Glomerular visceral epithelial cell (primary cell): ENCODE results near the gene ZNF365.
A peak's percentile ranks its signal among the peaks of the same experiment; 100 is the strongest.
"Not testable (repeated sequence)": the region's sequence is repeated elsewhere in the genome, so short reads cannot be mapped to it uniquely, and the experiment has no call there.

Experiments
- DNase-seq: peaks from one replicate; pipeline ENCODE4 v3.0.0-alpha.2; 2016; ENCODE audit errors: extremely low spot score

ZNF365 gene

DNA sequence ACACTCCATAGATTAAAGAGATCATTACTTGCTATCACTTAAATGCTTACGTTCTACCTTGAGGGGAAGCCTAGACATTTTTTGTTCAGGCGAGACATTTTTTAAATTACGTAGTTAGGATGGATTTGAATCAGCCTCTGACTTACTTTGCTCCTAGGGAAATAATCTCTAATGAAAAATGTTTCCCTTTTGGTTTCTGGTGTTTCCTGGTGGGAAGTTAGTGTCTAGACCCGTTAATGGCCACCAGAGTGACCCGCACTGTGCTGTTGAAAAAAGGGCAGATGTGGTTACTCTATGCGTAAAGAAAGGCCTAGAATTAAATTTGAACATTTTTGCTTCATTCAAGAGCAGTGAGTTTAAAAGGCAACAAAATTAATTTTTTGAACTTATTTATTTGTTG, 3.8 kb downstream of the ZNF365 start:
- DNase-seq: no peak

DNA sequence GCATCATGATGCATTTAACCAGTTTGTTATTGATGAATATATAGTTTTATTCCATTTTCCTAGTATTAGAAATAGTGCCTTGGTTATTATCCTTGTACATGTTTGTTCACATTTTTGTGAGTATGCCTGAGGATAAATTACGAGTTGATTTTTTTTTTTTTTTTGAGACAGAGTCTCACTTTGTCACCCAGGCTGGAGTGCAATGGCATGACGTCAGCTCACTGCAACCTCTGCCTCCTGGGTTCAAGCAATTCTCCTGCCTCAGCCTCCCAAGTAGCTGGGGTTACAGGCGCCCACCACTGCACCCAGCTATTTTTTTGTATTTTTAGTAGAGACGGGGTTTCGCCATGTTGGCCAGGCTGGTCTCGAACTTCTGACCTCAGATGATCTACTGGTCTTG, 4.7 kb downstream of the ZNF365 start:
- not testable (repeated sequence) for DNase-seq

DNA sequence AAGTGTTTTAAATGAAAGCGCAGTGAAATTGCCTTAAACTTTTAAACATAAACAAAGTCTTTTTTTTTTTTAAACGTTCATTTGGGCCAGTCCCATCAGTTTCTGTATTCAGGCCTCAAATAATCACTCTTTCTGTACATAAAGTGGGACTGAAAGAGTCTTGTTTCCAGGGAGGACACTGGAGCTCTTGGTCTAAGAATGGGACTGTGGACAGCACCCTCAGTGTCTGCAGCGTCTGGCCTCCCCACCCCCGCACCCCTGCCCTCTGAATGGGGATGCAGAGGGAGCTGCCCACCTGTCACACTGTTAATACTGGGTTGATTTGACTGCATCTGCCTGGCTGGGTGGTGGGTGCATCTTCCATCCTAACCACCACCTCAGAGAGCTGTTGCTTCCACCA, 5.2 kb downstream of the ZNF365 start:
- DNase-seq: no peak

DNA sequence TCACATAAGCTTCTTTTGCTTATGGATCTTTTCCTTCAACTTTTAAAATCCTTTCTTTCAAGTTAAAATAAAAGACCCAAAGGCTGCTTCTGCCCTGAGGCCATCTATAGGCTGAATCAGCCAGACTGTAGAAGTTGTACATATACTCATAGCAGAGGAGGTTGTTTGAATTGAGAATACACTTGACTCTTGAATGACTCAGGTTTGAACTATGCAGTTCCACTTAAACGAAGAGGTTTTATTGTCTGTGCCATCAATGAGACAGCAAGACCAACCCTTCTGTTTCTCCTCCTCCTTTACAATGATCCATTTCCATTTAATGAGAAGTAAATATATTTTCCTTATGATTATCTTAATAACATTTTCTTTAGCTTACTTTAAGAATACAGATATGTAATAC, 5.8 kb downstream of the ZNF365 start:
- peak; percentile 61 for DNase-seq

DNA sequence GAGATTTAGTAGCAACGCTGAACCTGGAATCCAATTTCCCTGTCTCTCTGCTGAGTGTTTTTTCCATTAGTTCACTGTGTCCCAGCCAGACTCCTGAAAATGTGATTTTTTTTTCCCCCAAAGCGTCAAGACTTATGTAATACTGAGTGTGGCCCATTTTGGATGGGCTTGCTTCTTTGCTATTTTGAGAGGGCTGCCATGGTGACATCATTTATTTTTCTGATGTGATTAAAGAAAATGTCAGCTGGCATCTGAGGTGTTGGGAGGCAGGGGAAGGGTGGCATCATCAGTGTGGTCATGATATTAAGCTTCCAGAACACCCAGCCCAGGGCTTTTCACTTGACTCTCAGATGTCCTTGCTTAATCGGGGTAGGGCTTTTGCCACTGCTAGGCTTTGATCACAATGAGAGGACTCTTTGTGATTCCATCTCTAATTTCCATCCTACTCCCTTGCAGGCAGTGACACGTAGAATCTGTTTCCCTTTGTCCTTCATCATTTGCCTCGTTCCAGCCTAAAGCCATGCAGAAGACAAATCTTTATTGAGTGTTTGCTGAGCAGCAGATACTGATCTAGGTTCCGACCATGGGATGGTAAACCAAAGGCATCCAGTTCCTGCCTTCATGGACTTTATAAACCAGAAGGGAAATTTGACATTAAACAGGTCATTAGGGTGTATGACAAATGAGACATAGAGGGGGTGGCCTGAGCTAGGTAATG, 7.4 kb downstream of the ZNF365 start:
- no peak for DNase-seq

DNA sequence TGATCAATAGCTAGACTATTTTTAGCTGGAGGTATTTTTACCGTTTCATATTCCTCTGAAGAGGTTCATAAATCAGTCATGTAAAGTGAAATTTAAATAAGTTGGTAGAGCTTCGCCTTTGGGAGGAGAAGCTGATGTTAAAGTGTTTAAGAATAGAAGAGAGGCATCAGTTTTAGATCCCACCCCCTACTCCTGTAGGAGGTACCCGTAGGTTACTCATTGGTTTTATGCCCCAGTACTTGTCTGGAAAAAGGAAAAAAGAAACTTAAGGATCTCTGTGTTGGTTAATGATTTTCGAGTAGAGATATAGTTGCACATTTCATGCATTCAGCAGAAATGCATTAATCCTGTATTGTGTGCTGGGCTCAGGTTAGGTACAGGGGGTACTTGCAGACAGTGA, 8.7 kb downstream of the ZNF365 start:
- DNase-seq: peak; percentile 19

DNA sequence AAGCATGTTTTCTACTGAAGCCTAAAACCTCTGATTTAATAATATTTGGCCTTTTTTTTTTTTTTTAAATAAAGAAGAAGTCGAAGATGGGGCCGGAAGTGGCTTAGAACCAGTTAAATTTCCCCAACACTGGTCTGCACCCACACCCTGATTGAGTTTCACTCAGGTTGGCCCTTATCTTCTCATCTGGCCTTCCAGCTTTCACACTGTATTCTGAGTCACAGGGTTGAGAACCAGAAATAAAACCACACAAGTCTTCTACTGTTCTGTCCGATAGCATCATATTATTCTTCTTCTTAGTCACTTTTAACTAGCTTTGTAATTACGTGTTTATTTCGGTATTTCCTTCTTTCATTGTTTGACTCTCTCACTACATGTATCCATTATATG, 9.9 kb downstream of the ZNF365 start:
- DNase-seq: peak; percentile 54

DNA sequence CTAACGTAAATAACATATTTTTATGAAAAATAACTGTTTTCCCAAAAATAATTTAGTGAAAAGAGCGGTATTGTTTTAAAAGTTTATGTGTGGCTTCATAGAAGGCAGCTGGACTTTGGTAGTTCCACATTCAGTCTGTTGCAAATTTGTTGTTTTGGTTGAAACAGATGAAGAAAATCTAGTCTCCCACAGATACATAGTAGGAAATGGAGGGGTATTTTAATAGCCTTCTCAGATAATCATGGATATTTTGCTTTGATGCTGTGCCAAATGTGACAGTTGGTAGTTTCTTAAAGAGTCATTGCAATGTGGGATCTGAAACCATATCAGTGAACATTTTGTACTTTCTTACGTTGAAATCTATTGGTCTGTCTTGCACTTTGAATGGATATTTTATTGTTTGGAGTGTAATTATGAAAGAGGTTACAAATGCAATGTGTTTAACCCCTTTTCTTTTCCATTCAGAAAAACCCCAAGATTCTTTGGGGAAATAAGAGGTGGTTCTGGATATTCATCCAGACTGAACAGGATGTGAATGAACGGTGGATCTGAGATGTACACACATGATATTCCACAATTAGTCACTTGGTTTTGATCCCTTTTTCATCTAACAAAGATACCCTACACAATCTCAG, 10.4 kb downstream of the ZNF365 start:
- no peak for DNase-seq

DNA sequence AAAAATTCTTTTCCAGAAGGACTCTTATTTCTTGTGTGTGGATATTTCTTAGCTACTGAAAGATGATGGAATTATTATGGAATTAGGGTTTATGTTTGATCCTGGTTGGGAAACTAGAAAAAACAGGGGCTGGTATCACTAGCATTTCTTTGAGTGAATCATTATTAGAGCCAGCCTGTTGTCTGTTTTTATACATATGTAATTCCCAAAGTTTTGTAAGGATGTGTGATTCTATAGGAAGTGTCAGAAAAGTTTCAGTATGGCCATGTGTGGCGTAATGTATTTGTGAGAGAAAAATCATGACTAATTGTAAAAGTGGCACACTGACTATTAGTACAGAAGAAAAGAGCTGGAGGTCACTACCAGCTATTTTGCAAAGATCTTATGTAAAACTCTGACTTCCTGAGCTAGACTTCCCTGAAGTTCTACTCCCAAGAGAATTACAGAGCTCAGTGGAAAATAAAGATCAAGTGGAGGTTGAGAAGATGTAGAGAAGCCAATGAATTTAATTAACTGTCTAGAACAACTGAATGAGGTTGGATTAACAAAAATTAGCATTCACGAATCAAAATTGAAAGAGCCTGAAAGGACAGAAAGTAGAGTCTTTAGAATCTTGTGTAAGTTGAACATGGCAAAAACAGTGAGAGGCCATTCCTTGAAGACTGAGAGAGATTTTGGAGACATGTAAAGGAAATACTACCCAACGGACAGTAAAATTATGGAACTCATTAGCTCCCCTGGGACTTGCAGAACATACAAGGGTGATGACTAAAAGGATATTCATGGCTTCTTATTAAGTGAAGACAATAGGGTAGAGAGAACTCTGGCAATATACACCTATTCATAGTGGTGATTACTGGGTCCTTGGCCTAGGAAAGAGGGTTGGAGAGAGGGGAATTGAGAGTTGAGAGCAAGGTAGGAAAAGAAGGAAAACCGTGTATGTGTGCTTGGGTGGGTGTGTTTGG, 12.5 kb downstream of the ZNF365 start:
- no peak for DNase-seq

DNA sequence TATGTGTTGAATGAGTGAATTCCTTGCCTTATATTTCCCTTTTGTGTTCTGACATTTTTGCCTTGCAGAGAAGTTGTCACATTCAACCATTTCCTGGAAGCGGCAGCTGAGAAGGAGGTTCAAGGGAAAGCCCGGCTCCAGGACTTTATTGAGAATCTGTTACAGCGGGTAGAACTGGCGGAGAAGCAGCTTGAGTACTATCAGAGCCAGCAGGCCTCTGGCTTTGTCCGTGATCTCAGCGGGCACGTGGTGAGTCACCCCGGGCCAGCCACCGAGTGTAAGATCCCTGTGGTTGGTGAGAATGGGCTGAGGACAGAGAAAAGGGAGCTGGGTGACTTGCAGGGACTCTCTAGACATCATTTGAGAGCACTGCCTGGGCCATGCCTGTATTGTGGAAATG, 14.2 kb downstream of the ZNF365 start:
- no peak for DNase-seq

DNA sequence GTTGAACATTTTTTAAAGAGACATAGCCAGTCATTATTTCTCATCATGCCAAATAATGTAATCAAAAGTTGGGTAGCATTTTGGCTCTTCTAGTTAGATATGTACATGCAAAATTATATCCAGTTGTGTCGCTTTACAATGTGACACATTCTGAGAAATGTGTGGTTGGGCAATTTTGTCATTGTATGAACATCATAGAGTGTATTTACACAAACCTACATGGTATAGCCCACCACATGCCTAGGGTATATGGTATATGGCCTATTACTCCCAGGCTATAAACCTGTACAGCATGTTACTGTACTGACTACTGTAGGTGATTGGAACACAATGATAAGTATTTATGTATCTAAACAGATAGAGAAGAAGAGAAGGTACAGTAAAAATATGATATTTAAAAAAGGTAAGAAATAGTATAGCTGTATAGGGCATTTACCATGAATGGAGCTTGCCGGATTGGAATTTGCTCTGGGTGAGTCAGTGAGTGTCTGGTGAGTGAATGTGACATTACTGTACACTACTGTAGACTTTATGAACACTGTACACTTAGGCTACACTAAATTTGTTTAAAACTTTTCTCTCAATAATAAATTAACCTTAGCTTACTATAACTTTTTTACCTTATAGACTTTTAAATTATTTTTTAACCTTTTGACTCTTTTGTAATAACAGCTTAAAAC, 16.5 kb downstream of the ZNF365 start:
- no peak for DNase-seq

DNA sequence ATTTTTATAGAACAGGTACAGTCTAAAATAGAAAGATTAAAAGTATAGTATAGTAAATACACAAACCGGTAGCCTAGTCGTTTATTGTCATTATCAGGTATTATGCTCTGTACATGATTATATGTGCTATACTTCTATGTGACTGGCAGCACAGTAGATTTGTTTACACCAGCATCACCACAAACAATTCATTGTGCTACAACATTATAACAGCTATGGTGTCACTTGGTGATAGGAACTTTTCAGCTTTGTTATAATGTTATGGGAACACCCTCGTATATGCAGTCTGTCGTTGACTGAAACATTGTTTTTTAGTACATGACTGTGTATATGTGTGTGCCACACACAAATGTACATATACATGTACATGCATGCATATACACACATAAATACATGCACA, 19.1 kb downstream of the ZNF365 start:
- no peak for DNase-seq

DNA sequence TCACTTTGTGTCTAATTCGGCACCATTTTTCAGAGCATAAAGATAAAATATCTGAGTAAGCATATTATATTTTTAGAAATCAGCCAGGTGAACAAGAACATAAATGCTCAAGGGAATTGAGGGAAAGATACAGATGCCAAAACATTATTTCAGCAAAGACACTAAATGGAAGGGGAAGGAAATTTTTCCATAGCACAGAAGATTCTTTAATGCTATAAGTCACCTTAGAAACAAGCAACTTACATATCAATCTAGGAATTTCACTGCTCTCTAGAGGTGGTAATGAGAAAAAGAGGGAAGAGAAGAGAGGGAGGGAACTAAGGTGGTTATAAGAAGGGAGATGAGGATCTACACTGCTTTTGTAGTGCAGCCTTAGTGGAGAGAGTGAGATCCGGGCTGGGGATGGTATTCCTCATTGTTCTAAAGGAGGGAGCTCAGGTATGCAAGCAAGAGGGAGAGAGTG, 20.4 kb downstream of the ZNF365 start:
- DNase-seq: no peak

DNA sequence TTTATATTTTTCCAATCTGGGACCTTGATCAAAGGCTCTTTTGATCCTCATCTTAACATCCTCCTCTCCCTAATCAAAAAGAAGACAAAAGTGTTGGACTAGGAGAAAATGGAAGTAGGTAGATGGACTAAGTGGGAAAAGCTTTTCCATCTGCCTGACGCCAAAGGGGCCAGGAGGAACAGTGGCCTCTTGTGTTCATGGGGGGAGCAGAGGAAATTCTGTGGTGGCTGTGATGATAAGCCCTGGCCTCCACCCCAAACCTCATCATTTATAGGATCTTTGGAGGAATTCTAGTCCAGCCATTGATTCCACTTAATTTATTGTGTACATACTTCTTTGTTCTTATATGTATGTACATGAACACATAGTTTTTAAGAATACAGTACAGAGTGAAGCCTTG, 21.7 kb downstream of the ZNF365 start:
- no peak for DNase-seq

DNA sequence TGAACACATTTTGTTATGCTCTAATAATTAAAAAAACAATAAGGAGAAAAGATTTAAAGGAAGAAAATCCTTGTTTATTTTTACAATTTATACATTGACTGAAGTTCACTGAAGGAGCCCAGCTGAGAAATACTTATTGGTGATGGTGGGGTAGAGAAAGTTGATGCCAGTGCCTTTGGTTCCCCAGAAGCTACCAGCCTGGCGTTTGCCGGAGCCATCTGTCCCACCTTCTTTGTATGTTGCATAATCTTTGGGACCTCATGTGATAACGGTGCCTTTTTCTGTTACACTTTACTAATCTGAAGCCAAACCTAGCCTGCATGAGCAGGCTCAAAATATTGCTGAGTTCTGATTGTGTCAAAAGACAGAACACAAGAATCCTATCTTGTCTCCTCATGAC, 22.7 kb downstream of the ZNF365 start:
- no peak for DNase-seq

DNA sequence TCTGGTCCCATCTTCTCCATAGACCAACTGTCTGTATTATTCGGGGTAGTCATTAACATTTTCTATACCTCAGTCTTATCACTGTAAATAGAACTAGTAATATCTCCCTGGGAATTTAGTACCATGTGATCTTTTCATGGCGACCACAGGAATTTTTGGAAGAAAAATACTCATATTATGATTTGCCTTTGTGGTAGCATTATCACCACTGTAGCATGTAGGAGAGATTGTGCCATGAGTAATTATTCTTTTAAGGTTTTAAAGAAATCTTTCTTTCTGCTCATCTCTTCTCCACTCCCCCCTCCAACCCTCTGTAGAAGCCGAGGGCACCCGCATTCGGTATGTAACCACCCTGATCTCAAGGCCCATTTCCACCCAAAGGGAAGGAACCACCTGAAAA, 25.0 kb downstream of the ZNF365 start:
- peak; percentile 35 for DNase-seq

DNA sequence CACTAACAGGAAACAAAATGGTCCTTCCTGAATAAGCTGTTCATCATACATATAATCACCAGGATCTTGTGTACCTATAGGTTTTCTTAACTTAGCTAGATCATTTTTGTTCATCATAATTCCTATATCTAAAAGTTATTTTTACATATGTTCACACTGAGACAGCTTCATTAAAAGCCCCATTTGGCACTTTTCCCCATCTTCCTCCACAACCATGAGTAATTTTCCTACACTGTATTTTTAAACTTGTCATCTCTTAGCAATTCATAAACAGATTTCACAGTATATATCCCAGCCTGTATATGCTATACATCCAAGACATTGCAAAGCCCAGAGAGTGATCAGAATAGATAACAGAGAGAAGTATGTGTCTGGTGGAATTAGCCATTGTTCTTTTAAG, 28.3 kb downstream of the ZNF365 start:
- no peak for DNase-seq

DNA sequence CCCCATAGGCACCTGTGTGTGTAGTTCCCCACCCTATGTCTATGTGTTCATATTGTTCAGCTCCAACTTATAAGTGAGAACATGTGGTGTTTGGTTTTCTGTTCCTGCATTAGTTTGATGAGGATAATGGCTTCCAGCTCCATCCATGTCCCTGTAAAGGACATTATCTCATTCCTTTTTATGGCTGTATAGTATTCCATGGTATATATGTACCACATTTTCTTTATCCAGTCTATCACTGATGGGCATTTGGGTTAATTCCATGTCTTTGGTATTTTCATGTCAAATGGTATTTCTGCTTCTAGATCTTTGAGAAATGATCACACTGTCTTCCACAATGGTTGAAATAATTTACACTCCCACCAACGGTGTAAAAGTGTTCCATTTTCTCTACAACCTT, 36.4 kb downstream of the ZNF365 start:
- not testable (repeated sequence) for DNase-seq

DNA sequence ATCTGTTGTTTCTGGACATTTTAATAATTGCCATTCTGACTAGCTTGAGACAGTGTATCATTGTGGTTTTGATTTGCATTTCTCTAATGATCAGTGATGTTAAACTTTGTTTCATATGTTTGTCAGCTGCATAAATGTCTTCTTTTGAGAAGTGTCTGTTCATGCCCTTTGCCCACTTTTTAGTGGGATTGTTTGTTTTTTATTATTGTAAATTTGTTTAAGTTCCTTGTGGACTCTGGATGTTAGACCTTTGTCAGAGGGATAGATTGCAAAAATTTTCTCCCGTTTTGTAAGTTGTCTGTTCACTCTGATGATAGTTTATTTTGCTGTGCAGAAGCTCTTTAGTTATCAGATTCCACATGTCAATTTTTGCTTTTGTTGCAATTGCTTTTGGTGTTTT, 36.8 kb downstream of the ZNF365 start:
- DNase-seq: not testable (repeated sequence)

DNA sequence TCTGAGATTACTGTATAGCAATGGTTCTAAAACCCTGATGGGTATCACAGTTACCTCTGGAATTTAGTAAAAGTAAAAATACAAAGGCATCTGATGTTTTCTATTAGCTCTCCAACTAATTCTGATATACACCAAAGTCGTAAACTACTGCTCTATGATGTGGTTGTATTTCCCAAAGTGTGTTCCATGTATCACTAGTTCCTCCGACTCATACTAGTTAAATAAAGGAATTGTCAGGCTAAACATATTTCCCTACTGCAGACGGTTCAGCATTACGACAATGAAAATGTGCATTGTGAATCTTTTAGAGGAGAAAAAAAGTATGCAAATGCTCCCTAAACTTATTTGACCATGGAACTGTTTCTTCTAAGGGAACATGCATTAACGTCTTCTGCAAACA, 38.9 kb downstream of the ZNF365 start:
- DNase-seq: no peak

DNA sequence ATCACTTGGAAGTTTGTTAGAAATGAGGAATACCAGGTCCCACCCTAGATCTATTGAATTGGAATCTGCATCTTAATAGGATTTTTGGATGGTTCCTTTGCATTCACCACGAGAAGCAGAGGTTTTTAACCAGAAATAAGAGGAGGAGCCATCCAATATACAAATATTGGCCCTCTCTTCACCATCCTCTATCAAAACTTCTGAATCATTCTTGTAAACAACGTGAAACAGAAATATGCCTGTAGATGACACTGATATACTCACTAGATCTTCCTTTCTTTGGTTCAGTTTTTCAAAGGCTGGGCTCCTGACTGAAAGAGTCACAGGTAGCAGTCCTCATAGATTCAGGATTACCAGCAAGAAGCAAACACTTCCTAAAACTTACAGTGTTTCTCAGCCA, 39.5 kb downstream of the ZNF365 start:
- DNase-seq: no peak

DNA sequence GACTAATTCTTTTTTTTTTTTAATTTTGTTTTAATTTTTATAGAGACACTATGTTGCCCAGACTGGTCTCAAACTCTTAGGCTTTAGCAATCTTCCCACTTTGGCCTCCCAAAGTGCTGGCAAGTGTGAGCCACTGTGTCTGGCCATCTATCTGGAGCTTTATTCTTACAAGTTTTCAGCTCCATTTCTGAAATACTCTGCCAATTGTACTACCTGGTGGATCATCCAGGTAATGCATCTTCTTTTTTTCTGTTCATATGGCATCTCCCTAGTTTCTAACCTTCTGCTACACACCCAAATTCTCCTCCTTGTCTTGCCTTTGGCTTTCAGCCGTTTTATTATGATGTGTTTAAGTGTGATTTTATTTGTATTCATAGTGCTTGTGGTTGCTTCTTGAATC, 40.2 kb downstream of the ZNF365 start:
- DNase-seq: no peak
